Subcutaneous abdominal adipose tissue (tissue), 5 donors: ENCODE measurements around the gene NKD2.

Experiments used
- H3K27ac ChIP-seq: one replicate; pipeline ENCODE4 v1.7.0; 2013; ENCODE audit warnings: low read depth, mild to moderate bottlenecking, inconsistent platforms, low read length, moderate library complexity
- H3K27me3 ChIP-seq, 5 donors: one replicate each; pipeline ENCODE4 v1.7.0; 2013; ENCODE audit warnings: low read length in 5 of 5, inconsistent platforms in 1 of 5; ENCODE audit not compliant: control insufficient read depth in 5 of 5, insufficient read depth in 4 of 5
- H3K36me3 ChIP-seq, 5 donors: one replicate each; pipeline ENCODE4 v1.7.0; 2013; ENCODE audit warnings: low read length in 5 of 5; ENCODE audit not compliant: control insufficient read depth in 5 of 5, insufficient read depth in 5 of 5
- H3K4me1 ChIP-seq, 5 donors: one replicate each; pipeline ENCODE4 v1.7.0; 2013; ENCODE audit warnings: low read length in 5 of 5, mild to moderate bottlenecking in 3 of 5, moderate library complexity in 1 of 5; ENCODE audit not compliant: control insufficient read depth in 5 of 5, insufficient read depth in 5 of 5
- H3K4me3 ChIP-seq, 5 donors: one replicate each; pipeline ENCODE4 v1.7.0; 2013; ENCODE audit warnings: low read length in 5 of 5, low read depth in 1 of 5
- H3K9ac ChIP-seq, 5 donors: one replicate each; pipeline ENCODE4 v1.7.0; 2013; ENCODE audit warnings: low read length in 5 of 5, mild to moderate bottlenecking in 4 of 5, moderate library complexity in 3 of 5
- H3K9me3 ChIP-seq, 5 donors: one replicate each; pipeline ENCODE4 v1.7.0; 2013; ENCODE audit warnings: low read length in 5 of 5; ENCODE audit not compliant: control insufficient read depth in 5 of 5
- donor health status: healthy.
- donor health status: healthy.
- donor health status: healthy.
- donor health status: healthy.
- donor health status: healthy.

Gene NKD2

DNA sequence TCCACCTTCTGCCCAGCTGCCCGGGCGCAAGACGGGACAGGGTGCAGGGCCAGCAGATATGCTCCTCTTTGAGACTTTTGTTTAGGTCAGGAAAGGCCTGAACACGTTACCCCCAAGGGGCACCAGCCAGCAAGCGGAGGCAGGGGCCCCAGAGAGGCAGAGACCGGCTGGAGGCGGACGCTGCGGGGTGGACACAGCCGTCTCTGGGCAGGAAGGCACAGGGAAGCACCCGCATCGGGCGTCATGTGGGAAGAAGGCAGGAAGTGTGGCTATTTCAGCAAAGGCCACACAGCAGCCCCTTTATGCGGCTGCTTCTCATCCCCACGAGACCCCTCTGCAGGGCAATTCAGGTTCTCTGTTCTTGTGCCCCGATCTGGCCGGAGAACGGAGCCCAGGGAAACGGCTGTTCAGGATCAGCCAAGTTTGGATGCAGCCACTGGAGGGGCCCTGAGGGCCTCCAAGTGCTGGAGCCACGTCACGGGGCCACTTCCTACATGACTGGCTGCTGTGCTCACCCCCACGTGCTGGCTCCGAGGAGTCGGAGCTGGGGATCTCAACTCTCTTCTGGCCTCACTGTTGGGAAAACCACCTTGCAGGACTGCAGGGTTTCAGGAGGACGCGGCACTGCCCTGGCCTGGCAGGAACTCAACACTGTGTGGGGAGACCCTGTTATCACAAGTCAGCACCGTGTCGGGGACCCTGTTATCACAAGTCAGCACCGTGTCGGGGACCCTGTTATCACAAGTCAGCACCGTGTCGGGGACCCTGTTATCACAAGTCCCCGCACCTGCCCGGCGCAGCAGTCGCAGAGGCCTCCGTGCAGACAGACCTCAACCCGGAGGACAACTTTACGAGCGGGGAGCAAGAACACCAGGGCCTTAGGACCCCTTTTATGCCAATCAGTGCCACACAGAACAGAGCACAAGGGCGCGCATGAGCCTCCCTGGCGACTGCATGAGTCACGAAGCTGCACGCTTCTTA, 58.8 kb downstream of the NKD2 start:
- Histone ChIP-seq H3K27me3 (no peaks in the 10 kb centered on the region), H3K9ac (no peak overlapping the region), H3K4me1 (peaks cover 0 to 7% (median 4%) of the 10 kb centered on the region in 5 donors), H3K4me3 (no peak overlapping the region), H3K27ac (no peak overlapping the region), H3K36me3 (peaks cover 0 to 65% (median 49%) of the 10 kb centered on the region in 5 donors), H3K9me3 (no peaks in the 10 kb centered on the region)

DNA sequence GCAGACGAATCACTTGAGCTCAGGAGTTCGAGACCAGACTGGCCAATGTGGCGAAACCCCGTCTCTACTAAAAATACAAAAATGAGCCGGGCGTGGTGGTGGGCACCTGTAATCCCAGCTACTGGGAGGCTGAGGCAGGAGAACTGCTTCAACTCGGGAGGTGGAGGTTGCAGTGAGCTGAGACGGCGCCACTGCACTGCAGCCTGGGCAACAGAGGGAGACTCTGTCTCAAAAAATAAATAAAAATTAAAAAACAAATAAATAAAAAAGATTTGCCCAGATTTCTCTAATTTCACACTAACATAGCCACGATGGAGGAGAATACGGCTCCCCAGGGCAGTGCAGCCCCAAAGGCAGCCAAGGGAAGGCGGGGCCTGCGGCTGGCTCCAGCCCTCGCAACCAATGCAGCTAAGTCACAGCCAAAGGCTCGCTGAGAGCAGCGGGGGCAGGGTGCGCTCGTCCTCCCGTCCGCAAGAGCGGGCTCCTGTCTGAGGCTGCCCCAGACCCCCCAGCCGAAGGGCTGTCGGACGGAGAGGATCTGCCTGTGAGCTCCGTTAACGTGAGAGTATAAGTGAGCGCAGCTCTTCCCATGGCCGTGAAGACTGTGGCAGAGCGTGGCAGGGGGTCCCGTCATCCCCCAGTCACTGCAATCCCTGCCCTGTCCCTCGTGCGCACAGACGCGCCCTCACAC, 59.7 kb downstream of the NKD2 start:
- peaks cover 0 to 7% (median 4%) of the 10 kb centered on the region in 5 donors for H3K4me1 ChIP-seq
- H3K36me3 ChIP-seq, result peaks cover 0 to 60% (median 45%) of the 10 kb centered on the region in 5 donors
- no peak overlapping the region for H3K27ac ChIP-seq
- no peaks in the 10 kb centered on the region for H3K27me3 ChIP-seq
- no peaks in the 10 kb centered on the region for H3K9me3 ChIP-seq
- peak overlapping the region in 1 of 5 donors; percentile 34 for H3K4me3 ChIP-seq
- no peak overlapping the region for H3K9ac ChIP-seq

DNA sequence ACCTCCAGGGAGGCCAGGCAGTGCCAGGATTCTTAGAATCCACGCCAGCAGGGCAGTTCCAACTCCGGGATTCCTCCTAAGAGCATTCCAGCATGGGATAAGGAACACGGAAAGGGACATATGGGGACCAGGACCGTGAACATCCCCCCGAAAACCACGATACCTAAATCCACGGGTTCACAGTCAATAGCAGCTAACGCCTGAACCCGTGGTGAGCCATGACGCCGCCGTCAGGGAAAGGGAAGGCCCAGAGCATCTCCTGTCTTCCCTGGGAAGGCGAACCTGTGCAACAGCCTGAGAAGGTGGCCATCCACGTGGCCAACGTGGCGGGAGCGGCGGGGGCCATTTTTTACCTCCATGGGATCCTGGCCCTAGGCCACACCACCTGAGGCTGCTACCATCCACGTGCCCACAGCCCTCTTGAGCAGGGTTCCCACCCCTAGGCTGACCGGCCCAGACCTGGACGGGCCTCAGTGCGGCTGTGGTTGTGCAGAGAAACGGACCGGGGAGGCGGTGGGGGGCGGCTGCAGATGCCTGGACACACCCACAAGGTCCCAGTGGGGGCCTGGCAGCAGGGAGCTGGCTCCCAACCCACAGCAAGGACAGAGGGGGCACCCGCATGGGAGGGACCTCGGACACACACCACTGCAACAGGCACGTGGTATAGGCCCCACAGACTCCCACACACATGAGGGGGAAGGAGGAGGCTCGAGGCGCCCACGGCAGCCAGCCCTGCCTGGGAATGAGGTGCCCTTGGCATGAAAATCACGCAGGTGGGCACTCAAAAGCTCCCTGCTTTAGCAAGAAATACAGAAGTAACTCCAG, 60.5 kb downstream of the NKD2 start:
- Histone ChIP-seq H3K4me3 (peak overlapping the region in 1 of 5 donors; percentile 34), H3K36me3 (peaks cover 0 to 61% (median 45%) of the 10 kb centered on the region in 5 donors), H3K27ac (no peak overlapping the region), H3K27me3 (no peaks in the 10 kb centered on the region), H3K9me3 (no peaks in the 10 kb centered on the region), H3K4me1 (peaks cover 0 to 7% (median 4%) of the 10 kb centered on the region in 5 donors), H3K9ac (no peak overlapping the region)

DNA sequence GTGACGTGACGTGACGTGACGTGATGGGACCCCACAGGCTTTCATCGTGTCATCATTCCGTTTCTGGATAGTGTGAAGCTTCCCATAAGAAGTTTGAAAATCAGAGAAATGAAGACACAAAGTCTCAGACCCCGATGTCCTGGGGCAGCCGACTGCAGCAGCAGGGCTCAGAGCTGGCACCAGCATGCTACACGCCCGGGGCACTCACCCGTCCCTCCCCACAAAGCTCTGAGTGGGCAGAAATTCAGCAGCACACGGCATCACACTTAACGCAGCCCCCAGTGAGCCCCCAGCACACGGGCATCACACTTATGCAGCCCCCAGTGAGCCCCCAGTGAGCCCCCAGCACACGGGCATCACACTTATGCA, 61.1 kb downstream of the NKD2 start:
- Histone ChIP-seq H3K9ac (no peak overlapping the region), H3K36me3 (peaks cover 0 to 60% (median 44%) of the 10 kb centered on the region in 5 donors), H3K4me3 (no peak overlapping the region), H3K27me3 (no peaks in the 10 kb centered on the region), H3K9me3 (no peaks in the 10 kb centered on the region), H3K27ac (no peak overlapping the region), H3K4me1 (peaks cover 0 to 7% (median 4%) of the 10 kb centered on the region in 5 donors)

DNA sequence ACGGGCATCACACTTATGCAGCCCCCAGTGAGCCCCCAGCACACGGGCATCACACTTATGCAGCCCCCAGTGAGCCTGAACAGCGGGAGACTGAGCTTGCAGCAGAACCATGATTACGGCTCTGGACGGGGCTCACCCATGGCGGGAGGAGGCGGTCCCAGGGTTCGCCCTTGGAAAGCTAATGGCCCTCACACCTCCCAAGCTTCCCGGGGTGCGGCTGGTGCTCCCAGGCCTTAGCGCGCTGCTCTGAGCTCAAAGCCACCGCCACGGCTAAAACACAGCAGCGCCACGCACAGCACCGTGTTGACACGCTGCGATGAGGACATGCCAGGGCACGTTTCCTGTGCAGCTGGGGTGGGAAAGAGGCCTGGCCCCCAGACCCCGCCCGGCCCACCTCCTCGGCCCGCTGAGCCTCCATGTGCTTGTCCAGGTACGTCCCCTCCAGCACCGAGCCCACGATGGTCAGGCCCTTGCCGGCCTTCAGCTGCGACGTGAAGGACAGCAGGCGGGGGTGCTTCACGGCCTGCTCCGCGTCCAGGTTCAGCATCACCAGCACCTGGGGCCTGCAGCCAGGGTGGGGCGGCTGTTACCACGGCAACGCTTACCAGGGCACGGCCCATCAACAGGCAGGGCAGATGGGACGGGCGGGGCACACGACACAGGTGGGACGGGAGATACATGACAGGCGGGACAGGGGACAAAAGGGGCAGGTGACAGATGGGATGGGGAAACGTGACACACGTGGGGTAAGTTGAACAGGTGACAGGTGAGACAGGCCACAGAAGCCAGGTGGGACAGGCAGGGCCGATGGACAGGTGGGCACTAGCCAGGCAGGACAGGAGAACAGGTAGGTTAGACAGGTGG, 64.9 kb downstream of the NKD2 start:
- Histone ChIP-seq H3K4me1 (peaks cover 0 to 4% (median 3%) of the 10 kb centered on the region in 5 donors), H3K27me3 (no peaks in the 10 kb centered on the region), H3K27ac (no peak overlapping the region), H3K4me3 (no peak overlapping the region), H3K9me3 (no peaks in the 10 kb centered on the region), H3K36me3 (peaks cover 0 to 66% (median 61%) of the 10 kb centered on the region in 5 donors), H3K9ac (no peak overlapping the region)

DNA sequence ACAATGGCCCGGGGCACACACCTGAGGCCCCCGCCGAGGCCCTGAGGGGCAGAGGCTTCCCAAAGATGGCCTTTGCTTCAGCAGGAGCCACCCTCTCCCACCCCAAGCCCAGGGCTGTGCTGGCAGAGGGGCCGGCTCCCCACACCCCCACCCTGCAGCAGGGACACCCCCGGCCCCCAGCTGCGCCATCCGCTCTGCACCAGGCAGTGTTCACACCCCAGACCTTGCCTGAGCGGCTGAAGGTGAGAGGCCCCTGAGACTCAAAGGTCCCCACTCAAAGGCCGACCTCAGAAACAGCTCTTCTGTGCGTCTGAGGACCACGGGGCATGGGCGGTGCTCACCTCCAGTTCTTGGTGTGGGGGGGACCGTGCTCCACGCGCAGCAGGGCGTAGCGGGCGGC, 65.6 kb downstream of the NKD2 start:
- Histone ChIP-seq H3K36me3 (peaks cover 0 to 65% (median 61%) of the 10 kb centered on the region in 5 donors), H3K9me3 (no peaks in the 10 kb centered on the region), H3K4me1 (no peaks in the 10 kb centered on the region), H3K27me3 (no peaks in the 10 kb centered on the region), H3K9ac (no peak overlapping the region), H3K4me3 (no peak overlapping the region), H3K27ac (no peak overlapping the region)

DNA sequence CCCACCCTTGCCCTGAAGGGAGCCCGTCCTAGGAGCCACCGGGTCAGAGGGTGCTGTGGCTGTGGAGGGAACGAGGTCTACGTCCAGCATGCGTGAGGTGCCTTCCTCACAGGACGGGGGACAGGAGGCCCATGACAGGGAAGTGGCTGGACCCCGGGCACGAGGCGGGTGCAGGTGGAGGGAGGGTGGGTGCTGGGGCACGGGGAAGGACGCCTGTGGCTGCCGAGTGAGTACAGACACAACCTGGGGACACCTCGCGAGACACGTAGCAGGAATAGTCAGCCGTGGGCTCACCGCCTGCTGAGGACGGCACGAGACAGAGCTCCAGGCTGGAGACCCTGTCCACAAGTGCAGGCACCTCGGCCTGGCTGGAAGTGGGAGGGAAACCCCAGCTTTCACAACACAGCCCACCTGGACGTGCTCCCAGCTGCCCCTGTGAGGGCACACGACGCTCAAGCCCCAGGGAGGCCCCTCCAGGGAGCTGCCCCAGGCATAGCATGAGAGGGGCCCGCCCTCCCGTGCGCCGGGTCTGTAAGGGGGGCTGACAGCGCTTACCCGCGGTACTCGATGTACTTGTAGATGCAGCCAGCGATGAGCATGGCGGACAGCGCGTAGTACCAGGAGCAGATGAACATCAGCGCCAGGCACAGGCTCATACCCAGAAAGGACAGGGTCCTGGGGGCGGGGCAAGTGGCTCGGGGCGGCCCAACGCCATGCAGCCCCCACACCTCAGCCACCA, 66.4 kb downstream of the NKD2 start:
- Histone ChIP-seq H3K36me3 (peaks cover 0 to 67% (median 62%) of the 10 kb centered on the region in 5 donors), H3K27ac (no peak overlapping the region), H3K9ac (no peak overlapping the region), H3K4me3 (no peak overlapping the region), H3K27me3 (no peaks in the 10 kb centered on the region), H3K9me3 (no peaks in the 10 kb centered on the region), H3K4me1 (no peaks in the 10 kb centered on the region)

DNA sequence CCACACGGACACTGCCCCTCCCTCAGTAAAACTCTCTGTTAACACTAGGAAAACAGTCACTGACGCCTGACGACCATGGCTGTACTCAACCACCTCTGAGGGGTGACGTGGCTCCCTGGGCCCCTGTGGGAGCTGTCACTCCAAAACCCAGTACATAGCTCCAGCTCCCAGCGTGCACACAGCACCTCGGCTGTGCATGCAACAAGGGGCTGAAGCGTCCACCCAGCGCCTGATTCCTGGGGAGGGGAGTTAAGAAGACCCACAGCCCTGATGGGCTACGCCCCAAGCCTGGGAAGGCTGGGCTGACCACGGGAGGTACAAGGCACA, 66.9 kb downstream of the NKD2 start:
- H3K36me3 ChIP-seq, result peaks cover 0 to 72% (median 65%) of the 10 kb centered on the region in 5 donors
- H3K27ac ChIP-seq, result no peak overlapping the region
- no peaks in the 10 kb centered on the region for H3K4me1 ChIP-seq
- no peaks in the 10 kb centered on the region for H3K27me3 ChIP-seq
- no peak overlapping the region for H3K9ac ChIP-seq
- H3K9me3 ChIP-seq, result no peaks in the 10 kb centered on the region
- no peak overlapping the region for H3K4me3 ChIP-seq

DNA sequence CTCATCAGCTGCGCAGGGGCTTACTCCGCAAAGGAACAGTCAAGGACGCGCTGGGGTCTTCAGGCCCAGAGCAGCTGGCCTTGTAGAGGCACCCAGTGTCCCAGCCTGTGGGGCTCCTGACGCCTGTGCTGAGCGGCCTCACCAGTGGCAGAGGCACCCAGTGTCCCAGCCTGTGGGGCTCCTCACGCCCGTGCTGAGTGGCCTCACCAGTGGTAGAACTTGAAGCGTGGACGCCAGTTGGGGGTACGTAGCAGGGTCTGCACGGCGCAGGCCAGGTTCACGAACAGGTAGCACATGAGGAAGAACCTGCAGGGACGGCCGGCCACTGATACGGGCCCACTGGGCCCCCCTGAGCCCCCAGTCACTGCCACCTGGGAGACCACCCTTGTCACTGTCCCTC, 67.3 kb downstream of the NKD2 start:
- Histone ChIP-seq H3K4me1 (no peaks in the 10 kb centered on the region), H3K4me3 (no peak overlapping the region), H3K36me3 (peaks cover 0 to 76% (median 69%) of the 10 kb centered on the region in 5 donors), H3K9me3 (no peaks in the 10 kb centered on the region), H3K27me3 (no peaks in the 10 kb centered on the region), H3K9ac (no peak overlapping the region), H3K27ac (no peak overlapping the region)
